HEK293 (cell line): ENCODE results near the gene CD81.

Source experiments
- CTCF ChIA-PET: fragments of 350-600 bp; formaldehyde crosslinking; extraction: SDS; loops from one replicate; lab custom pipeline; 2021; ENCODE audit warnings: antibody characterized with exemption; lab: Yijun Ruan, JAX
- POLR2A ChIA-PET: fragments of 300-600 bp; formaldehyde crosslinking; extraction: SDS; loops from one replicate; lab custom pipeline; 2020; ENCODE audit warnings: antibody characterized with exemption, inconsistent platforms; lab: Yijun Ruan, JAX
- H3K27ac ChIP-seq: fragments of 200-500 bp; sonication (Bioruptor generic); 2 replicates; pipeline ENCODE4 v1.5.1; 2014; ENCODE audit warnings: low read depth, low read length, control low read depth, inconsistent platforms; ENCODE audit errors: extremely low read depth
- H3K36me3 ChIP-seq, 2 experiments: fragments of 200-500 bp in 1 of 2; sonication (Bioruptor generic) in 1 of 2; 1 replicate in 1 of 2; 2 replicates in 1 of 2; pipeline ENCODE4 v1.5.1; 2014 to 2017; ENCODE audit warnings: inconsistent platforms in 2 of 2, low read length in 2 of 2; ENCODE audit not compliant: control insufficient read depth in 2 of 2, insufficient read depth in 1 of 2
- H3K4me1 ChIP-seq: fragments of 200-500 bp; sonication (Bioruptor generic); 2 replicates; pipeline ENCODE4 v1.5.1; 2014; ENCODE audit warnings: mild to moderate bottlenecking, low read length, inconsistent platforms; ENCODE audit not compliant: control insufficient read depth, insufficient read depth
- H3K4me3 ChIP-seq: 2 replicates; pipeline ENCODE4 v1.5.1; 2011; ENCODE audit warnings: low read depth, mild to moderate bottlenecking, control low read depth, low read length, moderate library complexity
- H3K9me3 ChIP-seq: fragments of 200-500 bp; sonication (Bioruptor generic); 2 replicates; pipeline ENCODE4 v1.5.1; 2014; ENCODE audit warnings: low read depth, low read length, inconsistent platforms; ENCODE audit not compliant: control insufficient read depth, insufficient read depth
- BCL11A ChIP-seq: fragments of 450-650 bp; formaldehyde crosslinking; IDR thresholded peaks from 2 replicates; pipeline ENCODE4 v1.5.1; 2016; ENCODE audit warnings: low read depth, missing biosample characterization, missing genetic modification characterization
- KLF7 ChIP-seq: fragments of 450-650 bp; formaldehyde crosslinking; IDR thresholded peaks from 2 replicates; pipeline ENCODE4 v1.5.1; 2016; ENCODE audit warnings: missing biosample characterization, missing genetic modification characterization, borderline replicate concordance
- MYNN ChIP-seq: fragments of 450-650 bp; formaldehyde crosslinking; IDR thresholded peaks from 2 replicates; pipeline ENCODE4 v1.5.1; 2016; ENCODE audit warnings: missing biosample characterization, missing genetic modification characterization, borderline replicate concordance
- OVOL3 ChIP-seq: fragments of 450-650 bp; formaldehyde crosslinking; IDR thresholded peaks from 2 replicates; pipeline ENCODE4 v1.5.1; 2016; ENCODE audit warnings: missing biosample characterization, missing genetic modification characterization
- PRDM10 ChIP-seq: fragments of 450-650 bp; formaldehyde crosslinking; IDR thresholded peaks from 2 replicates; pipeline ENCODE4 v1.5.1; 2016; ENCODE audit warnings: missing biosample characterization, missing genetic modification characterization
- ZBTB8A ChIP-seq: fragments of 450-650 bp; formaldehyde crosslinking; IDR thresholded peaks from 2 replicates; pipeline ENCODE4 v1.5.1; 2016; ENCODE audit warnings: missing biosample characterization, missing genetic modification characterization
- ZNF2 ChIP-seq: fragments of 450-650 bp; formaldehyde crosslinking; IDR thresholded peaks from 2 replicates; pipeline ENCODE4 v1.5.1; 2016; ENCODE audit warnings: missing biosample characterization, missing genetic modification characterization
- ZNF223 ChIP-seq: fragments of 450-650 bp; formaldehyde crosslinking; IDR thresholded peaks from 2 replicates; pipeline ENCODE4 v1.5.1; 2016; ENCODE audit warnings: missing biosample characterization, missing genetic modification characterization
- ZNF394 ChIP-seq: fragments of 450-650 bp; formaldehyde crosslinking; IDR thresholded peaks from 2 replicates; pipeline ENCODE4 v1.5.1; 2016; ENCODE audit warnings: missing biosample characterization, missing genetic modification characterization, mild to moderate bottlenecking, moderate library complexity, borderline replicate concordance
- ZNF48 ChIP-seq: fragments of 450-650 bp; formaldehyde crosslinking; IDR thresholded peaks from 2 replicates; pipeline ENCODE4 v1.5.1; 2016; ENCODE audit warnings: missing biosample characterization, missing genetic modification characterization
- ZNF521 ChIP-seq: fragments of 450-650 bp; formaldehyde crosslinking; IDR thresholded peaks from 2 replicates; pipeline ENCODE4 v1.5.1; 2017; ENCODE audit warnings: missing biosample characterization, mild to moderate bottlenecking, missing genetic modification characterization
- ZNF777 ChIP-seq: fragments of 450-650 bp; formaldehyde crosslinking; IDR thresholded peaks from 2 replicates; pipeline ENCODE4 v1.5.1; 2017; ENCODE audit warnings: missing biosample characterization, missing genetic modification characterization, borderline replicate concordance
- ZNF791 ChIP-seq: fragments of 450-650 bp; formaldehyde crosslinking; IDR thresholded peaks from 2 replicates; pipeline ENCODE4 v1.5.1; 2016; ENCODE audit warnings: missing biosample characterization, missing genetic modification characterization
- ZSCAN30 ChIP-seq: fragments of 450-650 bp; IDR thresholded peaks from 2 replicates; pipeline ENCODE4 v1.5.1; 2018; ENCODE audit warnings: missing biosample characterization, mild to moderate bottlenecking, missing genetic modification characterization, moderate library complexity
- TF ChIP-seq, protein P1 (sequence below): IDR thresholded peaks from 2 replicates; pipeline ENCODE4 v1.6.1; 2011; ENCODE audit warnings: mild to moderate bottlenecking, low read depth, low read length, borderline replicate concordance
- TF ChIP-seq, protein P2 (sequence below): fragments of 450-650 bp; formaldehyde crosslinking; IDR thresholded peaks from 2 replicates; pipeline ENCODE4 v1.5.1; 2016; ENCODE audit warnings: missing biosample characterization, missing genetic modification characterization
- TF ChIP-seq, protein P3 (sequence below): fragments of 450-650 bp; formaldehyde crosslinking; IDR thresholded peaks from 2 replicates; pipeline ENCODE4 v1.5.1; 2016; ENCODE audit warnings: missing biosample characterization, missing genetic modification characterization
- TF ChIP-seq, protein P4 (sequence below): fragments of 450-650 bp; formaldehyde crosslinking; IDR thresholded peaks from 2 replicates; pipeline ENCODE4 v1.5.1; 2016; ENCODE audit warnings: missing biosample characterization, missing genetic modification characterization

The CD81 gene

GRCh38 chr11:2409126-2409525 lies 32.0 kb downstream of the CD81 start:
- TF ChIP-seq ZNF791 (tag by site-specific recombination) (no peak), ZNF777 (tag by site-specific recombination) (no peak), ZNF48 (no peak), BCL11A (tag by site-specific recombination) (no peak), ZSCAN30 (tag by site-specific recombination) (no peak), KLF7 (tag by site-specific recombination) (no peak), ZNF394 (no peak), MYNN (tag by site-specific recombination) (no peak), ZBTB8A (tag by site-specific recombination) (no peak), ZNF2 (tag by site-specific recombination) (no peak)
- TF ChIP-seq, protein P1, sequence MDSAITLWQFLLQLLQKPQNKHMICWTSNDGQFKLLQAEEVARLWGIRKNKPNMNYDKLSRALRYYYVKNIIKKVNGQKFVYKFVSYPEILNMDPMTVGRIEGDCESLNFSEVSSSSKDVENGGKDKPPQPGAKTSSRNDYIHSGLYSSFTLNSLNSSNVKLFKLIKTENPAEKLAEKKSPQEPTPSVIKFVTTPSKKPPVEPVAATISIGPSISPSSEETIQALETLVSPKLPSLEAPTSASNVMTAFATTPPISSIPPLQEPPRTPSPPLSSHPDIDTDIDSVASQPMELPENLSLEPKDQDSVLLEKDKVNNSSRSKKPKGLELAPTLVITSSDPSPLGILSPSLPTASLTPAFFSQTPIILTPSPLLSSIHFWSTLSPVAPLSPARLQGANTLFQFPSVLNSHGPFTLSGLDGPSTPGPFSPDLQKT = no peak
- POLR2A ChIA-PET = interaction anchor here (0.6 to 1.6 kb wide), 2 partner anchors 9 to 32 kb away, joined by 3 to 5 read pairs; partner anchors contain the start of genes CD81 and TSSC4
- peaks cover 0 to 5% of the 10 kb centered on the region in 2 experiments; a peak in 1 of 3 replicates for H3K36me3 ChIP-seq
- CTCF ChIA-PET = interaction anchor here (1.1 to 2.2 kb wide), 3 partner anchors 103 to 122 kb away, joined by 3 to 8 read pairs (median 3); no protein-coding TSS in a partner anchor
- H3K4me1 ChIP-seq = no peaks in the 10 kb centered on the region
- no peaks in the 10 kb centered on the region for H3K9me3 ChIP-seq
- no peak overlapping the region for H3K27ac ChIP-seq
- H3K4me3 ChIP-seq = no peak overlapping the region

- no peaks in the 10 kb centered on the region for H3K4me1 ChIP-seq
- ChIA-PET POLR2A (interaction anchor here (0.6 to 1.6 kb wide), 2 partner anchors 10 to 33 kb away, joined by 3 to 5 read pairs; partner anchors contain the start of genes CD81 and TSSC4), CTCF (interaction anchor here (2.2 kb wide), 1 partner anchor 105 kb away, joined by 8 read pairs; no protein-coding TSS in a partner anchor)
- no peak overlapping the region for H3K4me3 ChIP-seq
- H3K9me3 ChIP-seq = no peaks in the 10 kb centered on the region
- no peak overlapping the region for H3K27ac ChIP-seq
- H3K36me3 ChIP-seq = no peaks in the 10 kb centered on the region
- TF ChIP-seq, protein P2, sequence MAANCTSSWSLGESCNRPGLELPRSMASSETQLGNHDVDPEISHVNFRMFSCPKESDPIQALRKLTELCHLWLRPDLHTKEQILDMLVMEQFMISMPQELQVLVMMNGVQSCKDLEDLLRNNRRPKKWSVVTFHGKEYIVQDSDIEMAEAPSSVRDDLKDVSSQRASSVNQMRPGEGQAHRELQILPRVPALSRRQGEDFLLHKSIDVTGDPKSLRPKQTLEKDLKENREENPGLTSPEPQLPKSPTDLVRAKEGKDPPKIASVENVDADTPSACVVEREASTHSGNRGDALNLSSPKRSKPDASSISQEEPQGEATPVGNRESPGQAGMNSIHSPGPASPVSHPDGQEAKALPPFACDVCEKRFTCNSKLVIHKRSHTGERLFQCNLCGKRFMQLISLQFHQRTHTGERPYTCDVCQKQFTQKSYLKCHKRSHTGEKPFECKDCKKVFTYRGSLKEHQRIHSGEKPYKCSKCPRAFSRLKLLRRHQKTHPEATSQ (tag by site-specific recombination) = no peak
- TF ChIP-seq ZNF394 = no peak
These were observed 32.7 kb downstream of the CD81 start for GRCh38 chr11:2409611-2410468.

DNA sequence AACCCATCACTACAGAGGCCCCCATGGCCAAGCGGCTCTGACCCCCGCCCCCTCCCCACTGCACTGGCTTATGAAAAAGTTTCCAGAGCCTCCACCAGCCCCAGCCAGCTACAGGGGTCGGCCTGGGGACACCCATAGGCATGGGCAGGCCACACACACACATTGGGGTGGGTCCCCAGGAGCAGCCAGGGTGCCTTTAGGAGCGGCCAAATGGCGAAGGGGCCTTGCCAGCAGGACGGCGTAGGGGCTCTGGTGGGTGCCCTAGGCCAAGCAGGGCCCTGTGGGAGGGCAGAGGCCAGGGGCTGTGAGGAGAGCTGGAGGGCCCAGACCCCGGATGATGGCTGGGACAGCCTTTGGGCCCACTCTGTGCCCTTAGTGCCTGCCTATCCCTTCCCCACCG lies 33.5 kb downstream of the CD81 start:
- CTCF ChIA-PET = interaction anchor here (1.0 to 1.1 kb wide), 2 partner anchors 9 to 121 kb away, joined by 3 to 4 read pairs; no protein-coding TSS in a partner anchor
- Histone ChIP-seq H3K4me3 (no peak overlapping the region), H3K4me1 (no peaks in the 10 kb centered on the region), H3K36me3 (no peaks in the 10 kb centered on the region), H3K27ac (no peak overlapping the region), H3K9me3 (no peaks in the 10 kb centered on the region)
- no peak for TF ChIP-seq PRDM10 (tag by site-specific recombination)
- TF ChIP-seq, protein P3, sequence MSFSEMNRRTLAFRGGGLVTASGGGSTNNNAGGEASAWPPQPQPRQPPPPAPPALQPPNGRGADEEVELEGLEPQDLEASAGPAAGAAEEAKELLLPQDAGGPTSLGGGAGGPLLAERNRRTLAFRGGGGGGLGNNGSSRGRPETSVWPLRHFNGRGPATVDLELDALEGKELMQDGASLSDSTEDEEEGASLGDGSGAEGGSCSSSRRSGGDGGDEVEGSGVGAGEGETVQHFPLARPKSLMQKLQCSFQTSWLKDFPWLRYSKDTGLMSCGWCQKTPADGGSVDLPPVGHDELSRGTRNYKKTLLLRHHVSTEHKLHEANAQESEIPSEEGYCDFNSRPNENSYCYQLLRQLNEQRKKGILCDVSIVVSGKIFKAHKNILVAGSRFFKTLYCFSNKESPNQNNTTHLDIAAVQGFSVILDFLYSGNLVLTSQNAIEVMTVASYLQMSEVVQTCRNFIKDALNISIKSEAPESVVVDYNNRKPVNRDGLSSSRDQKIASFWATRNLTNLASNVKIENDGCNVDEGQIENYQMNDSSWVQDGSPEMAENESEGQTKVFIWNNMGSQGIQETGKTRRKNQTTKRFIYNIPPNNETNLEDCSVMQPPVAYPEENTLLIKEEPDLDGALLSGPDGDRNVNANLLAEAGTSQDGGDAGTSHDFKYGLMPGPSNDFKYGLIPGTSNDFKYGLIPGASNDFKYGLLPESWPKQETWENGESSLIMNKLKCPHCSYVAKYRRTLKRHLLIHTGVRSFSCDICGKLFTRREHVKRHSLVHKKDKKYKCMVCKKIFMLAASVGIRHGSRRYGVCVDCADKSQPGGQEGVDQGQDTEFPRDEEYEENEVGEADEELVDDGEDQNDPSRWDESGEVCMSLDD (tag by site-specific recombination) = no peak
- TF ChIP-seq ZNF521 (tag by site-specific recombination) = no peak
- no peak for TF ChIP-seq ZNF223 (tag by site-specific recombination)
- TF ChIP-seq, protein P4, sequence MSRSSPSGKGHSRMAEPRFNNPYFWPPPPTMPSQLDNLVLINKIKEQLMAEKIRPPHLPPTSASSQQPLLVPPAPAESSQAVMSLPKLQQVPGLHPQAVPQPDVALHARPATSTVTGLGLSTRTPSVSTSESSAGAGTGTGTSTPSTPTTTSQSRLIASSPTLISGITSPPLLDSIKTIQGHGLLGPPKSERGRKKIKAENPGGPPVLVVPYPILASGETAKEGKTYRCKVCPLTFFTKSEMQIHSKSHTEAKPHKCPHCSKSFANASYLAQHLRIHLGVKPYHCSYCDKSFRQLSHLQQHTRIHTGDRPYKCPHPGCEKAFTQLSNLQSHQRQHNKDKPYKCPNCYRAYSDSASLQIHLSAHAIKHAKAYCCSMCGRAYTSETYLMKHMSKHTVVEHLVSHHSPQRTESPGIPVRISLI = no peak
- no peak for TF ChIP-seq OVOL3 (tag by site-specific recombination)
- POLR2A ChIA-PET = interaction anchor here (0.7 kb wide), 1 partner anchor 211 kb away, joined by 3 read pairs; no protein-coding TSS in a partner anchor
